HFFc6 (cell line): ENCODE measurements around the gene C8A. TPM values are rescaled to one million over a fixed set of nuclear protein-coding genes. Genes with fewer than 3 reads are reported as not detected.

Experiments
- DNase-seq: peaks from one replicate; pipeline ENCODE4 v3.0.0-alpha.2; 2018
- H3K27ac Mint-ChIP-seq: 2 replicates; pipeline ENCODE4 v1.8.0; 2020; ENCODE audit warnings: mild to moderate bottlenecking, mixed read lengths
- H3K27me3 Mint-ChIP-seq: 2 replicates; pipeline ENCODE4 v1.8.0; 2021; ENCODE audit warnings: mild to moderate bottlenecking, moderate library complexity, mixed read lengths; ENCODE audit not compliant: insufficient read depth
- H3K36me3 Mint-ChIP-seq: 2 replicates; pipeline ENCODE4 v1.8.0; 2021; ENCODE audit warnings: low read depth, mixed read lengths
- H3K4me1 Mint-ChIP-seq: 2 replicates; pipeline ENCODE4 v1.8.0; 2020; ENCODE audit warnings: low read depth, mixed read lengths
- H3K4me3 Mint-ChIP-seq: 2 replicates; pipeline ENCODE4 v1.8.0; 2020; ENCODE audit warnings: mild to moderate bottlenecking, moderate library complexity, mixed read lengths
- H3K9me3 Mint-ChIP-seq: 2 replicates; pipeline ENCODE4 v1.8.0; 2020; ENCODE audit warnings: mild to moderate bottlenecking, mixed read lengths
- CTCF ChIP-seq: fragments of 200-600 bp; sonication (generic); IDR thresholded peaks from 2 replicates; pipeline ENCODE4 v1.5.0; 2021; ENCODE audit warnings: antibody characterized with exemption, mild to moderate bottlenecking
- total RNA-seq, 6 experiments: library from RNA; stranded (reverse); fragmentation: NEBNext Ultra II Directional; extraction: Animal tissue kit (Norgen Biotek cat#: 25700); gene quantifications; 2 replicates in 1 of 6; 3 replicates in 5 of 6; pipeline ENCODE4 v1.2.3, GENCODE V29; 2021

Gene C8A
- total RNA-seq, 6 experiments from 2014 or later: not detected

- peaks cover 13% of the 10 kb centered on the region for H3K4me1 Mint-ChIP-seq
- H3K36me3 Mint-ChIP-seq: no peaks in the 10 kb centered on the region
Observed at GRCh38 chr1:56880774-56881173, 26.2 kb downstream of the C8A start.

GRCh38 chr1:56881417-56881816, 26.8 kb downstream of the C8A start:
- H3K27ac Mint-ChIP-seq: no peak overlapping the region
- H3K4me3 Mint-ChIP-seq: no peak overlapping the region
- H3K4me1 Mint-ChIP-seq: peaks cover 13% of the 10 kb centered on the region
- 0 out of 2 replicates have a peak, but pooled peaks cover 1% of the 10 kb centered on the region for H3K27me3 Mint-ChIP-seq
- TF ChIP-seq CTCF: no peak
- H3K36me3 Mint-ChIP-seq: no peaks in the 10 kb centered on the region
- DNase-seq: no peak
- no peaks in the 10 kb centered on the region for H3K9me3 Mint-ChIP-seq

More at GRCh38 chr1:56880774-56881173, 26.2 kb downstream of the C8A start:
- Mint-ChIP-seq H3K27ac (no peak overlapping the region), H3K4me3 (no peak overlapping the region), H3K27me3 (0 out of 2 replicates have a peak, but pooled peaks cover 1% of the 10 kb centered on the region), H3K9me3 (no peaks in the 10 kb centered on the region)
- no peak for DNase-seq
- no peak for TF ChIP-seq CTCF

- no peak for TF ChIP-seq CTCF
- Mint-ChIP-seq H3K4me3 (no peak overlapping the region), H3K27ac (no peak overlapping the region), H3K4me1 (no peaks in the 10 kb centered on the region), H3K36me3 (no peaks in the 10 kb centered on the region), H3K27me3 (peaks cover 2% of the 10 kb centered on the region; the same call in 1 of the 2 replicates), H3K9me3 (no peaks in the 10 kb centered on the region)
- no peak for DNase-seq
Observed at GRCh38 chr1:56890229-56890628, 35.6 kb downstream of the C8A start.

- DNase-seq: no peak
- Mint-ChIP-seq H3K36me3 (no peaks in the 10 kb centered on the region), H3K4me1 (peaks cover 8% of the 10 kb centered on the region; the same call in 1 of the 2 replicates), H3K27ac (no peak overlapping the region), H3K4me3 (no peak overlapping the region), H3K27me3 (no peaks in the 10 kb centered on the region; the same call in 1 of the 2 replicates), H3K9me3 (no peaks in the 10 kb centered on the region)
- TF ChIP-seq CTCF: no peak
Observed at GRCh38 chr1:56894014-56894413, 39.4 kb downstream of the C8A start.

GRCh38 chr1:56897150-56898004, 42.8 kb downstream of the C8A start:
- DNase-seq: no peak
- Mint-ChIP-seq H3K4me3 (no peak overlapping the region), H3K27ac (no peak overlapping the region), H3K4me1 (peaks cover 20% of the 10 kb centered on the region), H3K36me3 (no peaks in the 10 kb centered on the region), H3K9me3 (no peaks in the 10 kb centered on the region), H3K27me3 (no peaks in the 10 kb centered on the region; the same call in 1 of the 2 replicates)
- no peak for TF ChIP-seq CTCF
